MCF 10A (cell line): ENCODE measurements around the gene ASIC5. TPM values are rescaled to one million over a fixed set of nuclear protein-coding genes. Genes with fewer than 3 reads are reported as not detected.

ENCODE experiments used
- BruUV-seq: library from RNA; stranded (reverse); fragments of 400-500 nt; replicated peaks from 2 replicates; lab custom pipeline; 2021; lab: Mats Ljungman, UMichigan
- CTCF ChIA-PET: fragments of 300-600 bp; sonication (Branson Sonifier 250); formaldehyde crosslinking; extraction: SDS; loops from one replicate; lab custom pipeline; 2021; ENCODE audit warnings: antibody characterized with exemption, inconsistent platforms; lab: Yijun Ruan, JAX
- POLR2A ChIA-PET: fragments of 300-600, 350-650 bp; sonication (Branson Sonifier 250); formaldehyde crosslinking; extraction: SDS; loops from one replicate; lab custom pipeline; 2020; ENCODE audit warnings: antibody characterized with exemption, inconsistent platforms; lab: Yijun Ruan, JAX
- DNase-seq: peaks from one replicate; pipeline ENCODE4 v3.0.0-alpha.2; 2018; ENCODE audit not compliant: unreplicated experiment
- H3K27ac Mint-ChIP-seq: one replicate; pipeline ENCODE4 v1.8.0; 2022; ENCODE audit warnings: mild to moderate bottlenecking, low read depth, mixed read lengths; ENCODE audit not compliant: unreplicated experiment
- H3K27me3 Mint-ChIP-seq: one replicate; pipeline ENCODE4 v1.8.0; 2022; ENCODE audit warnings: mixed read lengths; ENCODE audit not compliant: insufficient read depth, unreplicated experiment
- H3K36me3 Mint-ChIP-seq: one replicate; pipeline ENCODE4 v1.8.0; 2022; ENCODE audit warnings: mild to moderate bottlenecking, moderate library complexity, mixed read lengths; ENCODE audit not compliant: insufficient read depth, unreplicated experiment
- H3K4me1 Mint-ChIP-seq: one replicate; pipeline ENCODE4 v1.8.0; 2022; ENCODE audit warnings: mixed read lengths; ENCODE audit not compliant: insufficient read depth, unreplicated experiment
- H3K4me3 Mint-ChIP-seq: one replicate; pipeline ENCODE4 v1.8.0; 2022; ENCODE audit warnings: mild to moderate bottlenecking, moderate library complexity, mixed read lengths; ENCODE audit not compliant: unreplicated experiment
- H3K9me3 Mint-ChIP-seq: one replicate; pipeline ENCODE4 v1.8.0; 2022; ENCODE audit warnings: mixed read lengths; ENCODE audit not compliant: unreplicated experiment
- intact Hi-C: fragments of 100-400 bp; cut with micrococcal nuclease; formaldehyde crosslinking; loops from 2 replicates; pipeline ENCODE4 v1.14.1; 2022
- total RNA-seq: library from RNA; stranded (reverse); gene quantifications from 2 replicates; pipeline ENCODE4 v1.2.3, GENCODE V29; 2022
- TF ChIP-seq, protein P1 (sequence below): fragments of 200-600 bp; IDR thresholded peaks from one replicate; pipeline ENCODE4 v1.8.0; 2022; ENCODE audit warnings: antibody characterized with exemption, mild to moderate bottlenecking; ENCODE audit not compliant: unreplicated experiment

ASIC5 gene
- total RNA-seq, 1 experiment from 2014 or later, result not detected

- no peak overlapping the region for H3K27ac Mint-ChIP-seq
- H3K4me3 Mint-ChIP-seq, result no peak overlapping the region
- no peaks in the 10 kb centered on the region for H3K27me3 Mint-ChIP-seq
- peaks cover 16% of the 10 kb centered on the region for H3K9me3 Mint-ChIP-seq
- no TSS peak for BruUV-seq
- ChIA-PET POLR2A (no interaction called here), CTCF (interaction anchor here (0.6 kb wide), 1 partner anchor 74 kb away, joined by 4 read pairs; no protein-coding TSS in a partner anchor)
- no peaks in the 10 kb centered on the region for H3K4me1 Mint-ChIP-seq
- no peak for DNase-seq
- intact Hi-C loops, result no loop called here
- no peaks in the 10 kb centered on the region for H3K36me3 Mint-ChIP-seq
- TF ChIP-seq, protein P1, sequence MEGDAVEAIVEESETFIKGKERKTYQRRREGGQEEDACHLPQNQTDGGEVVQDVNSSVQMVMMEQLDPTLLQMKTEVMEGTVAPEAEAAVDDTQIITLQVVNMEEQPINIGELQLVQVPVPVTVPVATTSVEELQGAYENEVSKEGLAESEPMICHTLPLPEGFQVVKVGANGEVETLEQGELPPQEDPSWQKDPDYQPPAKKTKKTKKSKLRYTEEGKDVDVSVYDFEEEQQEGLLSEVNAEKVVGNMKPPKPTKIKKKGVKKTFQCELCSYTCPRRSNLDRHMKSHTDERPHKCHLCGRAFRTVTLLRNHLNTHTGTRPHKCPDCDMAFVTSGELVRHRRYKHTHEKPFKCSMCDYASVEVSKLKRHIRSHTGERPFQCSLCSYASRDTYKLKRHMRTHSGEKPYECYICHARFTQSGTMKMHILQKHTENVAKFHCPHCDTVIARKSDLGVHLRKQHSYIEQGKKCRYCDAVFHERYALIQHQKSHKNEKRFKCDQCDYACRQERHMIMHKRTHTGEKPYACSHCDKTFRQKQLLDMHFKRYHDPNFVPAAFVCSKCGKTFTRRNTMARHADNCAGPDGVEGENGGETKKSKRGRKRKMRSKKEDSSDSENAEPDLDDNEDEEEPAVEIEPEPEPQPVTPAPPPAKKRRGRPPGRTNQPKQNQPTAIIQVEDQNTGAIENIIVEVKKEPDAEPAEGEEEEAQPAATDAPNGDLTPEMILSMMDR, result no peak
Measured at GRCh38 chr4:155879767-155880166, 13.7 kb upstream of the ASIC5 start.

DNA sequence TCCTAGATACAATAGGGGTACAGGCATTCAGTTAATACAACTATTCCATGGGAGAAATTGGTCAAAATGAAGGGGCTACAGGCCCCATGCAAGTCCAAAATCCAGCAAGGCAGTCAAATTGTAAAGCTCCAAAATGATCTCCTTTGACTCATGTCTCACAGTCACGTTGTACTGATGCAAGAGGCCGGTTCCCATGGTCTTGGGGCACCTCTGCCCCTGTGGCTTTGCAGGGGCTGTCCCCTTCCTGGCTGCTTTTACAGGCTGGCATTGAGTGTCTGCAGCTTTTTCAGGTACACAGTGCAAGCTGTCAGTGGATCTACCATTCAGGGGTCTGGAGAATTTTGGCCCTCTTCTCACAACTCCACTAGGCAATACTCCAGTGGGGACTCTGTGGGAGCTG is 12.5 kb upstream of the ASIC5 start:
- intact Hi-C loops, result no loop called here
- Mint-ChIP-seq H3K4me1 (no peaks in the 10 kb centered on the region), H3K9me3 (peaks cover 9% of the 10 kb centered on the region), H3K4me3 (no peak overlapping the region), H3K27me3 (no peaks in the 10 kb centered on the region), H3K36me3 (no peaks in the 10 kb centered on the region), H3K27ac (no peak overlapping the region)
- CTCF ChIA-PET, result no interaction called here
- TF ChIP-seq, protein P1, result no peak
- no TSS peak for BruUV-seq
- no peak for DNase-seq
- POLR2A ChIA-PET, result no interaction called here

GRCh38 chr4:155877971-155878370 is 11.9 kb upstream of the ASIC5 start:
- Mint-ChIP-seq H3K27ac (no peak overlapping the region), H3K9me3 (peaks cover 2% of the 10 kb centered on the region), H3K4me3 (no peak overlapping the region), H3K4me1 (no peaks in the 10 kb centered on the region), H3K27me3 (no peaks in the 10 kb centered on the region), H3K36me3 (no peaks in the 10 kb centered on the region)
- CTCF ChIA-PET, result no interaction called here
- POLR2A ChIA-PET, result no interaction called here
- DNase-seq, result no peak
- BruUV-seq, result no TSS peak
- TF ChIP-seq, protein P1, result no peak
- intact Hi-C loops, result no loop called here

DNA sequence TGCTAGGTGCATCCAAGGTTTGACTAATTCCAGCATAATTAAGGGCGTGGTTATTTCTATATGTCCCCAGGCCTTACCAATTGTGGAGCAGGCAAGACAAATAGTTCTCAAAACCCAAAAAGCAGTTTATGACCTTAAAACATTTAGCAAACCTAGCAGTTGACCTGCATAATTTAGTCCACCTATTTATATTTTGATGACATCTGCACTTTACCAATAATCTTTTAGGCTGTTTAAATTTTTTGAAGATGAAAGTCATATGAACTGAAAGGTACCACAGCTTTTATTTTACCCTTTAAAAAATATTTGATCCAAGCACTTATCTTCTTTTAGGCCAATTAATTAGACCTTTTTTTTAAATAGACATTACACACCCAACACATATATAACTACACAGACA is 9.8 kb upstream of the ASIC5 start:
- BruUV-seq, result no TSS peak
- intact Hi-C loops, result no loop called here
- no peak for DNase-seq
- Mint-ChIP-seq H3K4me1 (no peaks in the 10 kb centered on the region), H3K27ac (no peak overlapping the region), H3K9me3 (no peaks in the 10 kb centered on the region), H3K27me3 (no peaks in the 10 kb centered on the region), H3K4me3 (no peak overlapping the region), H3K36me3 (no peaks in the 10 kb centered on the region)
- CTCF ChIA-PET, result no interaction called here
- POLR2A ChIA-PET, result no interaction called here
- TF ChIP-seq, protein P1, result no peak
